Neural progenitor cell (in vitro differentiated cells): ENCODE results near the gene IPO7.

ENCODE experiments used
- EZH2 ChIP-seq: fragments of 200-600 bp; sonication (generic); IDR thresholded peaks from 2 replicates; pipeline ENCODE4 v1.6.1; 2017; ENCODE audit warnings: antibody characterized with exemption, mild to moderate bottlenecking, moderate library complexity
- TF ChIP-seq, protein P1 (sequence below): fragments of 200-600 bp; sonication (generic); IDR thresholded peaks from 2 replicates; pipeline ENCODE4 v1.5.1; 2017; ENCODE audit warnings: antibody characterized with exemption, mild to moderate bottlenecking

DNA sequence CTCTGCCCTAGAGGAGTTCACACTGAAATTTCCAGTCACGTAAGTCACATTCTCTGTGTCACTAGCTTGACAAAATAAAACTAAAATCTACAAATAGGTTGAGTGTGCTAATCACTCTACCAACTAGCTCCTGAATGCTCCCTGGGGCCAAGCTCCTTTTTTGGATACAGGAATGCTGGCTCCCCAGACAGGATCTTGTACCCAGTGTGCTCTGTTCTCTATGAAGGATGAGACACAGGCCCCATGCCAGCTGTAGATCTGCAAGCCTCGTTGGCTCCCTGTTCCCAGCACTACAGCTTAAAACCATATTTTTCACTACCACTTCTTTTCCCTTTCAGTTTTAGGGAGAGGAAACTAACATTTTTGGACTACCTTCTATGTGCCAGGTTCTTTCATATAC is 3.7 kb upstream of the IPO7 start:
- TF ChIP-seq, protein P1, sequence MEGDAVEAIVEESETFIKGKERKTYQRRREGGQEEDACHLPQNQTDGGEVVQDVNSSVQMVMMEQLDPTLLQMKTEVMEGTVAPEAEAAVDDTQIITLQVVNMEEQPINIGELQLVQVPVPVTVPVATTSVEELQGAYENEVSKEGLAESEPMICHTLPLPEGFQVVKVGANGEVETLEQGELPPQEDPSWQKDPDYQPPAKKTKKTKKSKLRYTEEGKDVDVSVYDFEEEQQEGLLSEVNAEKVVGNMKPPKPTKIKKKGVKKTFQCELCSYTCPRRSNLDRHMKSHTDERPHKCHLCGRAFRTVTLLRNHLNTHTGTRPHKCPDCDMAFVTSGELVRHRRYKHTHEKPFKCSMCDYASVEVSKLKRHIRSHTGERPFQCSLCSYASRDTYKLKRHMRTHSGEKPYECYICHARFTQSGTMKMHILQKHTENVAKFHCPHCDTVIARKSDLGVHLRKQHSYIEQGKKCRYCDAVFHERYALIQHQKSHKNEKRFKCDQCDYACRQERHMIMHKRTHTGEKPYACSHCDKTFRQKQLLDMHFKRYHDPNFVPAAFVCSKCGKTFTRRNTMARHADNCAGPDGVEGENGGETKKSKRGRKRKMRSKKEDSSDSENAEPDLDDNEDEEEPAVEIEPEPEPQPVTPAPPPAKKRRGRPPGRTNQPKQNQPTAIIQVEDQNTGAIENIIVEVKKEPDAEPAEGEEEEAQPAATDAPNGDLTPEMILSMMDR, result no peak
- TF ChIP-seq EZH2, result no peak
